ENCODE data around the gene VTI1A.

The VTI1A gene

DNA sequence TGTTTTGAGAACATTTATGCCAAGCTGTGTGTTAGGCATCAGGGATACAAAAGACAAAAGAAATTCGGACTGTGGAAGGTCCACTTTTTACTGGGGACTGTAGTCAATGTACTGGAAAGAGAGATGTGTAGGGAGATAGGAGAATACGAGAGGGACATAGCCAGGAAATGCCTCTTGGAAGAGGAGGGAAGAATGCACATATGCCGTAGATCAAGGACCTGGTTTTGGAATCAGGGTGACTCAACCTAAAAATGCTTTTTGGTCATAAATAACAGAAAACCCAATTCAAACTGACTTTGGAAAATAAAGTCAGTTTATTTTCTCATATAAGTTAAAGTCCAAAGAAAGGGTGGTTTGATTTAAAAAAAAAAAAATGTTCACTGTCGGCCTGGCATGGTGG lies 362.7 kb downstream of the VTI1A start:
- no peak for DNase-seq (ENCODE audit: low read depth in 3 of 3)

DNA sequence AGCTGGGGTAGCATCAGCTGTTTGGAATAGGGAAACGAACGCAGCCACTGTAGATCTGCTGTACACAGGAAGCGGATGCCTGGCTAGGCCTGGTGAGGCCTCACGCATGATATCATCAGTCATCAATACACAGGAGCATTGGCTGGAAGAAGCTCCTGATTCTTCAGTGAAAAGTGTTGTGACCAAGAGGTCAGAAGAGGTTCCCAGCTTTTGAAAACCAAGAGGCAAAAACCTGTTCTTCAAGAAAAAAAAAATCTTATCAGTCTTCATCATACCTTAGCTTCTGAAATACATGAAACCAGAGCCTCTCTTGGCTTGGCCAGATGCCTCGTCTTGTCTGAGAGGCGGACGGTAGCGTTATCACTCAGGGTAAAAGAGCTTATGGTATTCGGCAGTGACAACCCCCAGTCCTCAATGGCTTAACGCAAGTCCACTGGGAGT lies 363.7 kb downstream of the VTI1A start:
- no peak for DNase-seq (ENCODE audit: low read depth in 3 of 3)

DNA sequence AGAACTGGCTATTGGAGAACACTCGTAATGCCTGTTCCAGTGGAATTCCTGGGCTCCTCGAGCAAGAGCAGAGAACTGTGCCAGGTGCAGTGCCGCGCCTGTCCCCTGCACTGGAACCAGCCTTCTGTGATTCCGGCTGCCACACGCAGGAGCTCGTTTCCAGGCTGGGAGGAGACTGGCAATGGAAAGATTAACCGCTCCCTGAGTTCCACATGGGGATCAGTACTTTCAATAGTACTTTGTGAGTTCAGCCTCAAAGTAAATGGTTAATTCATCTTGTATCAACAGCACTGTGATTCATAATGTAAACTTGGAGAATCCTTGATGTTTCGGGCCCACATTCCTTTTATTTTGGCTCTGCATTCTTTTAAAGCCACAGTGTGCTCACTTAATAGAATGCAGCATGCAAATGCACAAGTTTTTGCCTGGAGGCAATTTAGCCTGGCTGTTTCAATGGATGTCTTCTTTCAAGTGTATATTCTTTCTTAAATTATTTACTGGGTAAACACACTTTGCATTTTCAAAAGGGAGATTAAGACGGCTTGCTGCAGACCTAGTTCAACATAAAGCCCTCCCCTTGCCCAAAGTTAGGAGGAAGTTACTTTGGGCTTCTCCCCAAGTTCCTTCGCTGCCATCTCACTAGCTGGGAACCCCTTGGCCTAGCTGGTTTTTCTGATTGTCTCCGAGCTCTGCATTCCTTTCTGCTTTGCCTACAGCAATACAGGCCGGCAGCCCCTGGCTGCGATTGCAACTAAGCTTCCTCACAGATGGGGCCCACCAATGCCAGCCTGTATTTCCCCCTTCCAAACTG lies 364.9 kb downstream of the VTI1A start:
- DNase-seq (ENCODE audit: low read depth in 3 of 3): no peak

- DNase-seq (ENCODE audit: low read depth in 3 of 3): no peak
These were observed 365.6 kb downstream of the VTI1A start for GRCh38 chr10:112812586-112812985.

DNA sequence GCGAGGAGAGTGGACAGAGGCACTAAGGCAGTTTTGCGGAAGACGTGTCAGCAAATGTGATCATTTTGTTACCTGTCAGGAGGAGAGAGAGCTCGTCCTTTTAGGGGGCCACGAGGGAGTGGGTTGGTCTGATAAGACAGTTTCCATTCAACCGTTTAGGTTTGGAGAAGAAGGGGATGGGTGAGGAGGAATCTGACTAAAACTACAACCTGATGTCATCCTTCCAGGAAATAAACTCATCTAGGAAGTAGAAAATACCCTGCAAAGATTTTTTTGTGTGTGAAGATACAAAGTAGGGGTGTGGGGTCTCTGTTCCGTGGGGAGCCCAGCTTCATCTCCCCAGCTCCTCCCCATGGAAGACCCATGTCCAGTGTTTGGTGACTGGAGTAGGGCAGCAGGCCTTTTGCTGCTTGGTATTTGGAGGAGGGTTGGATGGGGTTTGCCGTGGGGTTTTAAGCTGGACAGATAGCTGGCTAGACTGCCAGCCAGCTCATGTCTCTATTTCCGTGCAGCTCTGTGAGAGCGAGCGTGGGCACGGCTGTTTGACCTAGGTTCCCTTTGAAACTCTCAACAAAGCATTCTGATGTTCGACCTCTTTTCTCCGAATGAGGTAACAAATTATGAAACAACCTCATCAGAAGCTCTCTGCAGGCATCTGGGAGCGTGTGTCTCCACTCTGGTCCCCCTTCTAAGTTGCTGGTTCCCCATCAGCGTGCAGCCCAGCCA lies 367.0 kb downstream of the VTI1A start:
- no peak for DNase-seq (ENCODE audit: low read depth in 3 of 3)

- no peak for DNase-seq (ENCODE audit: low read depth in 3 of 3)
These were observed 368.4 kb downstream of the VTI1A start for GRCh38 chr10:112815269-112816032.

DNA sequence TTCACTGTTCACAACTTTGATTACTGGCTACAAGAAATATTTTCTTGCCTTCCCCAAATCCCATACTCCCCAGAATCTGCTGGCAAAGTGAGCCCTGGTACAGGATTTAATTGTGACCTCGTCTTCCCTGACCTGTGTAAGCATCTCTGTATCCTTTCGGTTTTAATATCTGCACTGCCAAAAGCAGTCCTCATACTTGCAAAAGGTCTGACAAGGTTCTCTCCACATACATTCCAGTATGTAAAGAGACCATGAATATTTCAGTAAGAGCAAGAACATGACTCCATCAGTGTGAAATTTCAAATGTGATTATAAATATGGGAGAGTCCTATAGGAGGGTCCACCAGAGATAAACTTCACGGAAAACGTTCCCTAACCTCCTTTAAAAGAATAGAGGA lies 369.0 kb downstream of the VTI1A start:
- no peak for DNase-seq (ENCODE audit: low read depth in 3 of 3)

DNA sequence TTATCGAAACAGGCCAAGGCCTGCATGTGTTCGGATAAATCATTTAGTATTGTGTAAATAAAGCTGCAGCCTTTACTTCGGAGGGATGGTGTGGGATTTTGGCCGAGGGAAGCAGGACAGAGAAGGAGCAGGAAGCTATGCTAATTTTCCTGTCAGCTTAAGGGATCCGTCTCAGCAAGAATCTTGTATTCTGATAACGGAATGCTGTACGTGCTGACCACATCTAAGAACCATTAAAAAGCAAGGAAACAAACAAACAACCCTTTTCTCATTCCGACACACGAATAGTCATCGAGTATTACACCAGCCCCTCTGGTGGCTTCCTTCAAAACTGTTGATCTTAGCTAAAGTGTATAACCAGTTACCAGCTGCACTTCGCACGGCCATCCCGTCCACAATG lies 369.9 kb downstream of the VTI1A start:
- DNase-seq (ENCODE audit: low read depth in 3 of 3): no peak

GRCh38 chr10:112817981-112818777 lies 371.2 kb downstream of the VTI1A start:
- DNase-seq (ENCODE audit: low read depth in 3 of 3): no peak

GRCh38 chr10:112819231-112819630 lies 372.2 kb downstream of the VTI1A start:
- no peak for DNase-seq (ENCODE audit: low read depth in 3 of 3)

GRCh38 chr10:112820320-112820719 lies 373.3 kb downstream of the VTI1A start:
- DNase-seq (ENCODE audit: low read depth in 3 of 3): no peak

- DNase-seq (ENCODE audit: low read depth in 3 of 3): no peak
These were observed 374.0 kb downstream of the VTI1A start for GRCh38 chr10:112821038-112821437.

- no peak for DNase-seq (ENCODE audit: low read depth in 3 of 3)
These were observed 374.6 kb downstream of the VTI1A start for GRCh38 chr10:112821663-112822062.

DNA sequence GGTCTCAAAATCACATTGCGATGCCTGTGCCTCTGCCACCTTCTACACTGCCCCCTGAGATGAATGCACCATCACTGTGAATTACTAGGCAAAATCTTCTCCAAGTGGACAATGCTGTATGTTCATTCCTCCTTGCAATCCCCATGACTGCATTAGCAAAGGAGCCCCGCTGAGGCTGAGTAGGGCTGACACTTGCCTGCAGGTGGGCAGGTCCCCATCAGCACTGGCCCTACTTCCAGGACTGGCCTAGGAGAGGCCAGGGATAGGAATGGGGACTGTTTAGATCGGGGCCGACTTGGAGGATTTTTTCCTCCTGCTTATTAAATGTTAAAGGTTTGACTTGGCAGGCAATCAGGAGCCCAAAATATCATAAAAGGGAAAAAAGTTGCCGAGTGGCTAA lies 376.0 kb downstream of the VTI1A start:
- DNase-seq (ENCODE audit: low read depth in 3 of 3): no peak

GRCh38 chr10:112823604-112824003 lies 376.6 kb downstream of the VTI1A start:
- no peak for DNase-seq (ENCODE audit: low read depth in 3 of 3)

DNA sequence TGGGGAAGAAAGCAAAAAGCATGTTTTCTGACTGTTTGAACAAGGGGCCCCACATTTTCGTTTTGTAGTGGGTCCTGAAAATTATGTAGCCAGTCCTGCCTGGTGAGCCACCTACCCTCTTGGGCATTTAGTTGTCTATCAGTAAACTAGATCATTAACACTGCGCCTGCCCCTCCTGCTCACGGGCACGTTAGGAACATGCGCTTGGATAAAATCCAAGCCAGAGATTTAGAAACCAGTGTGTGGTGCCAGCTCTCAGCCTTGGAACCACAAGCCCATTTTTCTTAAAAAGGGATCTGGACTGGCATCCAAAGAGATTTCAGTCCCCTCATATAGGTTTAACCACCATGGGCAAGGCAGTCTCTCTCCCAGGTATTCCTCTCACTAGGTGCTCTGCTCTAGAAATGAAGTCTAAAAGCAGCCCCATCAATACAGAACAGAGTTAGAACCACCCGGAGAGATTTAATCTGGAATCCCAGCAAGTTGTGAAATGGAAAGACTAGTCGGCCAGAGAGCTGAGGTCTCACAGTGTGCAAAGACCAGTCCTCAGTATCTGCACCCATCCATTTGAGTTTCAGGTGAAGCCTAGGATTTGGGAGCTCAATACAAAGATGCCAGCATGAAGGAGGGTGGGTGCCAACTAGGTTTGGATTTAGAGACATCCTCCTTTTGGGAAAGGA lies 379.1 kb downstream of the VTI1A start:
- no peak for DNase-seq (ENCODE audit: low read depth in 3 of 3)

- DNase-seq (ENCODE audit: low read depth in 3 of 3): no peak
These were observed 380.1 kb downstream of the VTI1A start for GRCh38 chr10:112827086-112827485.

DNA sequence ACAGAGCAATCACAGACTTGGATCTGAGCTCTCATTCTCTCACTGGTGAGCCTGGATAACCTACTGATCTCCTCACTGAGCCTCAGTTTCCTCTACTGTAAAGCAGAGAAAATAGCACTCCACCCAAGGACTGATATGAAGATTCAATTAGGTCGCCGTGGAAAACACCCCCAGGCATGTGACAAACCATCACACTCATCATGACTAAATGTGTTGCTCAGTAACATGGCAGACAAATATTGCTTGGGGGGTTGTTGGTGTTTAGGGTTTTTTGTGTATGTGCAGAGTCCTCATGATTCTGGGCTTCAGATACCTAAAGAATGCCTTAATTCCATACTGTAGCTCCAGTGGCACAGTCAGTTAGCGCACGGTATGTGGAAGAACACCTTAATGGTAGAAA lies 380.9 kb downstream of the VTI1A start:
- no peak for DNase-seq (ENCODE audit: low read depth in 3 of 3)

- DNase-seq (ENCODE audit: low read depth in 3 of 3): no peak
These were observed 384.8 kb downstream of the VTI1A start for GRCh38 chr10:112831859-112832258.

DNA sequence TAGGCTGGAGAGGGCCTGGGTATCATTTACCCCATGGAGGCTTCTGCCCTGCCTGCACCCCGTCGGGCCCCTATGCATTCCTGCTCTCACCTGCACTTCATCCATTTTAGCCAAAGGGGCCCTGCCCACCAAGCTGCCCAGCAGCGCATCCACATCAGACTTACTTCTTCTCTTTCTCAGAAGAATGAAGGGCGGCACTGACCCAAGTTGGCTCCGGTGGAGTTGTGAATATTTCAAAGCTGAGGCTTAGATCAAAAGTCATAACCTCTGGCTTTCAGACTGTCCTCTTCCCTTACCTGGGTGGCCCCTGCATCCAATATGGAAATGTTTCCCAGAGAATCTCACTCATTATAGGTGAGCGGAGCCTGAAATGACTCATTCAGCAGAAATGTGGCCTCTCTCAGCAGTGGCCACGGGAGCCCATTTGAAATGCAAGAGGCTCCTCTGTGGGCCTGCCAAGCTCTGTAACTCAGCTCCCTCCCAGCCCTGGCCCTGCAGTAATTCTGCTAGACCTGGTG lies 385.4 kb downstream of the VTI1A start:
- DNase-seq (ENCODE audit: low read depth in 3 of 3): no peak

- no peak for DNase-seq (ENCODE audit: low read depth in 3 of 3)
These were observed 385.9 kb downstream of the VTI1A start for GRCh38 chr10:112832959-112833358.
